Ovary (tissue), 9 donors: ENCODE data around the gene AQP12A. TPM values are rescaled to one million over a fixed set of nuclear protein-coding genes. Genes with fewer than 3 reads are reported as not detected.

Experiments
- DNase-seq, 5 donors: peaks; one replicate each; pipeline ENCODE4 v3.0.0-alpha.2; 2019 to 2020
- H3K27ac ChIP-seq, 2 donors: fragments of 200-600 bp; one replicate each; pipeline versions ENCODE4 v1.5.1 to v1.8.0; 2019 to 2022
- H3K27me3 ChIP-seq: fragments of 200-600 bp; one replicate; pipeline ENCODE4 v1.8.0; 2022
- H3K36me3 ChIP-seq: fragments of 200-600 bp; sonication (generic); one replicate; pipeline ENCODE4 v1.5.1; 2019
- H3K4me1 ChIP-seq: one replicate; pipeline ENCODE4 v1.8.1; 2013; ENCODE audit warnings: mild to moderate bottlenecking, moderate library complexity; ENCODE audit not compliant: insufficient read depth
- H3K4me3 ChIP-seq: fragments of 200-600 bp; sonication (generic); one replicate; pipeline ENCODE4 v1.5.1; 2017
- H3K9me3 ChIP-seq, 2 donors: fragments of 200-600 bp in 1 of 2; sonication (generic) in 1 of 2; one replicate each; pipeline versions ENCODE4 v1.5.1 to v1.8.1; 2013 to 2019; ENCODE audit warnings: mild to moderate bottlenecking in 1 of 2, moderate library complexity in 1 of 2
- CTCF ChIP-seq, 3 donors: fragments of 450-650 bp in 2 of 3; fragments of 200-600 bp in 1 of 3; IDR thresholded peaks; one replicate each; pipeline versions ENCODE4 v1.5.1 to v1.8.0; 2016 to 2022; ENCODE audit warnings: antibody characterized with exemption in 3 of 3, mild to moderate bottlenecking in 1 of 3
- EP300 ChIP-seq: sonication (generic); formaldehyde crosslinking; IDR thresholded peaks from one replicate; pipeline ENCODE4 v1.6.1; 2017; ENCODE audit warnings: antibody characterized with exemption
- POLR2A ChIP-seq: fragments of 450-650 bp; IDR thresholded peaks from one replicate; pipeline ENCODE4 v1.6.1; 2017; ENCODE audit warnings: antibody characterized with exemption, mild to moderate bottlenecking, moderate library complexity
- WGBS, 3 donors: extraction: QIAGEN DNeasy Blood & Tissue Kit in 1 of 3; methylation state at CpG; one replicate each; pipeline versions ENCODE4 v1.1.5 to v1.1.7; 2013 to 2017; 5-methylcytosine and 5-hydroxymethylcytosine counted together
- intact Hi-C, 4 donors: fragments of 100-400 bp; cut with DNase I; formaldehyde crosslinking; loops; one replicate each; pipeline versions ENCODE4 v1.11.0 to v1.15.1; 2022 to 2023
- polyA plus RNA-seq, 2 donors: library from polyadenylated mRNA; stranded (reverse); fragments of 200-250 nt in 1 of 2; fragments of 350-450 nt in 1 of 2; fragmentation: Illumina TruSeq in 1 of 2; extraction: RNeasy Lipid Tissue Mini Kit (QIAGEN cat#74804) in 1 of 2; gene quantifications; one replicate each; pipeline ENCODE4 v1.2.3, GENCODE V29; 2013 to 2014
- total RNA-seq, 7 donors: library from RNA; depleted of rRNA in 2 of 7; stranded (reverse); fragments of >200 nt in 2 of 7; fragmentation: NEBNext Ultra II Directional in 3 of 7; extraction: Animal tissue kit (Norgen Biotek cat#: 25700) in 3 of 7; gene quantifications; one replicate each; pipeline versions ENCODE4 v1.1.0 to v1.2.4, GENCODE V29; 2016 to 2023
- donor health status: DM: no; HTN: no; CAD: no; lungs with moderate emphysema.
- donor health status: DM: no; HTN: no; CAD: no.
- donor health status: Bipolar disorder and iron deficiency.
- donor health status: DM: yes; HTN: yes; CAD: no.
- donor health status: DM: no; HTN: no; CAD: no.
- donor health status: DM: yes; HTN: yes; CAD: no.

The AQP12A gene
- total and polyA plus RNA-seq, 9 donors: not detected

- Histone ChIP-seq H3K4me1 (no peaks in the 10 kb centered on the region), H3K27ac (no peak overlapping the region), H3K36me3 (no peaks in the 10 kb centered on the region), H3K9me3 (no peaks in the 10 kb centered on the region), H3K27me3 (no peaks in the 10 kb centered on the region), H3K4me3 (no peak overlapping the region)
- 80 to 86% (median 84%) methylated on average over 7 of the region's 7 CpGs for WGBS, 3 donors
- intact Hi-C loops: no loop called here
- no peak for TF ChIP-seq CTCF (IDR thresholded peaks at IDR 0.05)
- DNase-seq: no peak
Observed at GRCh38 chr2:240728827-240729226, 37.2 kb downstream of the AQP12A start.

DNA sequence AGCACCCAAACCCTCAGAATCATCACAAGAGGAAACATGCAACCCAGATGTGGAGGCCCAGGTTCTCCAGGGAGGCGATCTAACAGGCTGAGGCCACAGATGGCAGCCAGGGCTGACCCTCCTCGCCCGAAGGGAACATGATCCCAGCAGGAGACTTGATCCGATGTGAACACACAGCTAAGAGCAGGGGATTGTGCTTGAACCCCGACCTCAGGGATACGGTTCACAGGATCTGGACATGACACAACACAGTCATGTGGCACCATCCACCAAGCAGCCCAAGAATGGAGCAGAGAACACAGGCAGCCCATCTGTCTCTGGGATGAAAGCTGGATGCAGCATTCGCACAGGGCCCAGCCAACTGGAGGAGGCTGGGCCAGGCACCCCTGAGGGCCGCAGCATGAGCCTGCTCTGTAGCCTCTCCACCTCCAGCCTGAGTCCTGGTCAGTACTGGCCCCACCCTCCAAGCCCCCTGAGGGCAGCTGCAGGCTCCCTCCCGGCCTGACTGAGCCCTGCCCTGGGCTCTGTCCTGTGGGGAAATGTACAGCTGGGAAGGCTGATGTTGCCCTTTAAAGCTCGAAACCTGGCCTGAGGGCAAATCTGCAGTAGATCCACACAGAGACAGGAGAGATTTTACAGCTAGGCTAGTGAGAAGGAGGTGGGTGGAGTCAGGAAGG lies 39.0 kb downstream of the AQP12A start:
- Histone ChIP-seq H3K27ac (no peak overlapping the region), H3K4me3 (no peak overlapping the region), H3K9me3 (no peaks in the 10 kb centered on the region), H3K27me3 (no peaks in the 10 kb centered on the region), H3K36me3 (no peaks in the 10 kb centered on the region), H3K4me1 (no peaks in the 10 kb centered on the region)
- DNase-seq: no peak
- TF ChIP-seq EP300 (no peak), POLR2A (no peak), CTCF (IDR thresholded peaks at IDR 0.05) (no peak)
- 65 to 78% (median 73%) methylated on average over 8 to 10 of the region's 10 CpGs for WGBS, 3 donors
- intact Hi-C loops: no loop called here

GRCh38 chr2:240731178-240731545 lies 39.5 kb downstream of the AQP12A start:
- no peaks in the 10 kb centered on the region for H3K27me3 ChIP-seq
- WGBS, 3 donors: 2 to 32% (median 9%) methylated on average over 8 to 9 of the region's 9 CpGs
- TF ChIP-seq POLR2A (no peak), EP300 (no peak), CTCF (IDR thresholded peaks at IDR 0.05) (no peak)

DNA sequence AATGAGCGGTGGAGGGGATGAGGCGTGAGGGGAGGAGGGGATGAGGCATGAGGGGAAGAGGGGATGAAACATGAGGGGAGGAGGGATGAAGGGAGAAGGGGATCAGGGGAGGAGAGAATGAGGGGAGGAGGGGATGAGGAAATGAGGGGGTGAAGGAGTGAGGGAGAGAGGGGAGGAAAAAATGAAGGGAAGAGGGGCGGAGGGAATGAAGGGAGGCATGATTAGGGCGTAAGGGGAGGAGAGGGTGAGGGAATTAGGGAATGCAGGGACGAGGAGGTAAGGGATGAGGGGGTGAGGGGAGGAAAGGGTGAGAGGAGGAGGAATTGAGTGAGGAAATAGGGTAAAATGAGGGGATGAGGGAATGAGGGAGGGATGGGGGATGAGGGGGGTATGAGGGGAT lies 40.5 kb downstream of the AQP12A start:
- H3K27me3 ChIP-seq: no peaks in the 10 kb centered on the region
- TF ChIP-seq EP300: no peak

More at GRCh38 chr2:240731178-240731545, 39.5 kb downstream of the AQP12A start:
- no peaks in the 10 kb centered on the region for H3K9me3 ChIP-seq
- H3K36me3 ChIP-seq: no peaks in the 10 kb centered on the region
- no peak overlapping the region for H3K4me3 ChIP-seq
- H3K4me1 ChIP-seq: no peaks in the 10 kb centered on the region
- H3K27ac ChIP-seq: no peak overlapping the region
- intact Hi-C loops: no loop called here
- no peak for DNase-seq

GRCh38 chr2:240732911-240733622 lies 41.4 kb downstream of the AQP12A start:
- no peak for TF ChIP-seq EP300
- Histone ChIP-seq H3K9me3 (no peaks in the 10 kb centered on the region), H3K4me3 (no peak overlapping the region), H3K4me1 (no peaks in the 10 kb centered on the region), H3K36me3 (no peaks in the 10 kb centered on the region), H3K27ac (no peak overlapping the region), H3K27me3 (no peaks in the 10 kb centered on the region)
- 79 to 84% (median 83%) methylated on average over 10 of the region's 10 CpGs for WGBS, 3 donors
- intact Hi-C loops: no loop called here
- DNase-seq: no peak

More for the DNA sequence above, 40.5 kb downstream of the AQP12A start:
- Histone ChIP-seq H3K27ac (no peak overlapping the region), H3K9me3 (no peaks in the 10 kb centered on the region), H3K36me3 (no peaks in the 10 kb centered on the region), H3K4me3 (no peak overlapping the region), H3K4me1 (no peaks in the 10 kb centered on the region)
- intact Hi-C loops: no loop called here
- DNase-seq: no peak
- 81 to 86% (median 81%) methylated on average over 5 of the region's 5 CpGs for WGBS, 3 donors
